NCI-H524 (cell line): ENCODE measurements around the gene ZC3H7A.
A peak's percentile ranks its signal among the peaks of the same experiment; 100 is the strongest.
"Not testable (repeated sequence)": the region's sequence is repeated elsewhere in the genome, so short reads cannot be mapped to it uniquely, and the experiment has no call there.

Experiments
- DNase-seq, 2 experiments: peaks; one replicate each; lab custom pipeline; 2025; lab: John Stamatoyannopoulos, UW

ZC3H7A gene, protein sequence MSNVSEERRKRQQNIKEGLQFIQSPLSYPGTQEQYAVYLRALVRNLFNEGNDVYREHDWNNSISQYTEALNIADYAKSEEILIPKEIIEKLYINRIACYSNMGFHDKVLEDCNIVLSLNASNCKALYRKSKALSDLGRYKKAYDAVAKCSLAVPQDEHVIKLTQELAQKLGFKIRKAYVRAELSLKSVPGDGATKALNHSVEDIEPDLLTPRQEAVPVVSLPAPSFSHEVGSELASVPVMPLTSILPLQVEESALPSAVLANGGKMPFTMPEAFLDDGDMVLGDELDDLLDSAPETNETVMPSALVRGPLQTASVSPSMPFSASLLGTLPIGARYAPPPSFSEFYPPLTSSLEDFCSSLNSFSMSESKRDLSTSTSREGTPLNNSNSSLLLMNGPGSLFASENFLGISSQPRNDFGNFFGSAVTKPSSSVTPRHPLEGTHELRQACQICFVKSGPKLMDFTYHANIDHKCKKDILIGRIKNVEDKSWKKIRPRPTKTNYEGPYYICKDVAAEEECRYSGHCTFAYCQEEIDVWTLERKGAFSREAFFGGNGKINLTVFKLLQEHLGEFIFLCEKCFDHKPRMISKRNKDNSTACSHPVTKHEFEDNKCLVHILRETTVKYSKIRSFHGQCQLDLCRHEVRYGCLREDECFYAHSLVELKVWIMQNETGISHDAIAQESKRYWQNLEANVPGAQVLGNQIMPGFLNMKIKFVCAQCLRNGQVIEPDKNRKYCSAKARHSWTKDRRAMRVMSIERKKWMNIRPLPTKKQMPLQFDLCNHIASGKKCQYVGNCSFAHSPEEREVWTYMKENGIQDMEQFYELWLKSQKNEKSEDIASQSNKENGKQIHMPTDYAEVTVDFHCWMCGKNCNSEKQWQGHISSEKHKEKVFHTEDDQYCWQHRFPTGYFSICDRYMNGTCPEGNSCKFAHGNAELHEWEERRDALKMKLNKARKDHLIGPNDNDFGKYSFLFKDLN

DNA sequence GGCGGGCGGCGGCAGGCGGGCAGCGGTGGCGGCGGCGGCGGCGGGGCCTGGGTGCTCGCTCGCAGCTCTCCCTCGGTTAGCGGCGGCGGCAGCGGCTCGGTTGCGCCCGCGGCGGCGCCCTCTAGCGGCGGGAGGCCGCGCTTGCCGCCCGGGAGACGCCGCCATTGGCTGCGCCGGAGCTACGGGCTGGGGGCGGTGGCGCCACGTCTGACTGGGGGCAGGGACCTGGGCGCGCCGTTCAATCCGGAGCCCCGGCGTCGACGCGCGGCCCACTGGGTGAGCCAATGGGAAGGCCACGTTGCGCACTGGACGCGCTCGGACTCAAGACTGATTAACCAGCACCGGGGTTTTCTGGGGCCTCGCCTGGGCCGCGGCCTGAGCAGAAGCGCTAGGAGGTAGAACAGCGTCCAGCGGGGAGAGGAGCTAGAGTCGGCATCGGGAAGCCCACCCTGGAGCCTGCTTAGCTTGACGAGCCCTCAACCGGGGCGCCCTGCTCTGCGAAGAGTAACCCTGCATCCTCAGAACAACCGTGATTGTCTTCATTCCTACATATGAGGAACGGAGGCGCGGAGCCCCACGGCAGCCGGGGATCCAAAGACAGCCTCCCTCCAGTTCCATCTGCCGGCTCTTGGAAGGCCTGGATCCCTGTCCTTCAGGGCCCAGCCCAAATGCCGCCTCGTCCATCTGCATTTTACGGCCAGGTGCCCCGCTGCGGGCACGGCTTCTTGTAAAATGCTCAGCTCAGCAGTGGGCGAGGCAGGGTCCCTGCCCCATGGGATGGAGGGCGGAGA, at the start of gene ZC3H7A:
TSS of gene ZC3H7A (minus strand) at position 93 of the 791 bp plus-strand sequence. CDS start 14,904 bp downstream, outside the sequence.
- DNase-seq = peak; percentile 94 to 97

DNA sequence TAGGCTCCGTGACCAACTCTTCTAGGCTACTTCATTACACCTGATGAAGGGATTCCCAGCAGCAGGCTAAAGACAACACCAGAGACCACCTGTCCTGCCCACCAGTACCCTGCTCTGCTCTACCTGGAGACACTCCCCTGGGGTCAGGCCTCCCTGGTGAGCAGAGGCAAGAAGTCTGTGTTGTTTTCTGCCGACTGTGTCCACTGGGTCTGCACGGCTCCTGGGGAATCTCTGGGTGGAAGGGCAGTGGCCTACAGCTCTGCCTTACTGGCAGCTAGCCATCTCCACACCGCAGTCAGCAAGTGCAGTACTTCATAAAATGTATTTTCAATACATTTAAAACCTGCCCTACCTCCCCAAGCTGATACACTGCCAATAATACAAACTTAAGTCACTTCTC, 47.4 kb upstream of the ZC3H7A start:
- no peak for DNase-seq

DNA sequence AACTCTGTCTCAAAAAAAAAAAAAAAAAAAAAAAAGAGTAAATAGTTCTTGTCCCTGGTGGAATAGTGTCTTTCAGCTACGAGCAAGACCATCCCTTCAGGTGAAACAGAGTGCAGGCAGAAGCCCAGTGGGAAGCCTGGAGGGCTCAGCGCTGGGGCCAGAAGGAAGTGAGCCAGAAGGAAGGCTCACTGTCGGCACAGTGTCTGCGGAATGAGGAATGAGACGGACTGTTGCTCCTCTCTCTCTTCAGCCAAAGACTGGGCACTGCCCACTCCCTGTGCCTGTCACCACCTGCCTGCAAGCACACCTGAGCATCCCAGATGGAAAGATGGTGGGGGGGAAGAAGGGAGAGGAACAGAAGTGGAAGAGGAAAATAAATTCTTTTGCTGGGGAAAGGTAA, 46.8 kb upstream of the ZC3H7A start:
- no peak for DNase-seq

DNA sequence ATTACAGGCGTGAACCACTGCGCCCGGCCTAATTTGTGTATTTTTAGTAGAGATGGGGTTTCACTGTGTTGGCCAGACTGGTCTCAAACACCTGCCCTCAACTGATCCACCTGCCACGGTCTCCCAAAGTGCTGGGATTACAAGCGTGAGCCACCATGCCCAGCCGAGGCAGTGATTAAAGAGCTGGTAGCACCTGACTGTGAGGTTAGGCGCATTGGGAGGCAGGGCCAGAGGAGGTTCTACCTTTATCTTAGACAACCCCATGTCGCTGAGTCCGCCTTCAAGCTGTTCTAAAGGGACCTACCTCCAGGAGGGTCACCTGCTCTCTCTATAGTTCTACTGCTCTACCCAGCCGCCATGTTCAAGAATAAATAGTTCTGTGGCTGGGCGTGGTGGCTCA, 46.1 kb upstream of the ZC3H7A start:
- DNase-seq = no peak

DNA sequence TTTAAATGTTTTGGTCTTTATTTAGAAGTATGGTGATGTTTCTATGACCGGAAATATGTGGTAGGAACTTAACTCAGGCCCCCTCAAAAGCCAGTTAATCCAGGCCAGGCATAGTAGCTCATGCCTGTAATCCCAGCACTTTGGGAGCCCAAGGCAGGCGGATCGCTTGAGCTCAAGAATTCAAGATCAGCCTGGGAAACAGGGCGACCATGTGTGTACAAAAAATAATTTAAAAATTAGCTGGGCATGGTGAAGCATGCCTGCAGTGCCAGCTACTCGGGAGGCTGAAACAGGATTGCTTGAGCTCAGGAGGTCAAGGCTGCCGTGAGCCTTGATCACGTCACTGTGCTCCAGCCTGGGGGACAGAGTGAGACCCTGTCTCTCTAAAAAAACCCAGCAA, 44.0 kb upstream of the ZC3H7A start:
- no peak for DNase-seq

DNA sequence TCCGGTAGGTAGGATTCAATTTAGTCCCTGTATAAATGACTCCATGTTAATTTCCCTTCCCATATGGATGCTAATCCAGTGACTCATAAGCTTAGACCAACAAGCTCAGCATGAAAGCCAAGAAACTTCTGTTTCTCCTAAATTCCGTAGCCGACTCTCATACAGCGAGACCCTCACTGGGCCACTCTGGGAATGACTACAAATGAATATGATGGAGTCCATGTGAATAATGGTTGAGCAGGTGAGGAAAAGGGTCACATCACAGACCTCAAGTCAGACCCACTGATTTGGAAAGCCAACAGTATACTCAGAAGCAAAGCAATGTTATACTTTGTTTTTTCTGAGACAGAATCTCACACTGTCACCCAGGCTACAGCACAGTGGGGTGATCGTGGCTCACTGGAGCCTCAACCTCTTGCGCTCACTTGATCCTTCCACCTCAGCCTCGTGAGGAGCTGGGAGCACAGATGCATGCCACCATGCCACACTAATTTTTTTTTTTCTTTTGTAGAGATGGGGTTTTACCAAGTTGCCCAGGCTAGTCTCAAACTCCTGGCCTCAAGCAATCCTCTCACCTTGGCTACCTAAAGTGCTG, 39.7 kb upstream of the ZC3H7A start:
- peak; percentile 43 to 75 for DNase-seq

DNA sequence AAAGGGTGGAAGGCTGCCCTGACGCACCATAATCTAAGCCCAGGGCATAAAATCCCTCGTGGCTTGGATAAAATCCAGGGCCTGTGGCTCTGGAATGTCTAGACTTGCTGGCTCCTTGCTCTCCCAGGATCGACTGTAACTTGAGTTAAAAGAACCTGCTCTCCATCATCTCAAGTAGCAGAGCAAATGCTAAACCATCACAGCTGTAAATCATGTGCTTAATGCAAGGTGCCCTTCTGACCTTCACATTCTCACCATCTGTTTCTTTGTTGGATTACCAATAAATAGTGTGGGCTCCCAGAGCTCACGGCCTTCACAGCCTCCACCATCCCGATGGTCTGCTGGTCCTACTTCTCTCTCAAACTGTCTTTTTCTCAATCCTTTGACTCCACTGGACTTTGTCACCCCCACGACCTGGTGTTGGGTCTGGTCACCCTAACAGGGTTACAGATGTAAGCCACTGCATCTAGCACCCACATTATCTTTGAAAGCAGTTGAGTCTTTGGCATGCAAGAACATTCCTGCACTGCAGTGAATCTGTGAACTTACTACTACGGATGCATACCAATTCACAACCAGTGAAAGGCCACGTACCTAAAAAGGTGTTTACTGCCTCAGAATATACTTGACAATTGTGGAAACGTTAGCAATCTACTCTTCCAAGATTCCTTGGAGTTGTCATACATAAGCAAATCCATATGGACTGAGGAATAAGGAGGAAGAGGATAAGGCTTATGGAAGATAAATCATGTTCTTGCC, 39.0 kb upstream of the ZC3H7A start:
- DNase-seq = peak; percentile 92 to 97

DNA sequence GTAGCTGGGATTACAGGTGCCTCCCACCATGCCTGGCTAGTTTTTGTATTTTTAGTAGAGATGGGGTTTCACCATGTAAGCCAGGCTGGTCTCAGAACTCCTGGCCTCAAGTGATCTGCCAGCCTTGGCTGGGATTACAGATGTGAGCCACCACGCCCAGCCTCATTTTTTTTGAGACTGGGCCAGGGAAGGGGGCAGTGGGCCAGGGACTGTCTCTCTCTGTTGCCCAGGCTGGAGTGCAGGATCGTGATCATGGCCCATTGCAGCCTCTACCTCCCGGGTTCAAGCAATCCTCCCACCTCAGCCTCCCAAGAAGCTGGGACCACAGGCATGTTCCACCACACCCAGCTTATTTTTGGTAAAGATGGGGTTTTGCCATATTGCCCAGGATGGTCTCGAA, 38.3 kb upstream of the ZC3H7A start:
- DNase-seq = no peak

DNA sequence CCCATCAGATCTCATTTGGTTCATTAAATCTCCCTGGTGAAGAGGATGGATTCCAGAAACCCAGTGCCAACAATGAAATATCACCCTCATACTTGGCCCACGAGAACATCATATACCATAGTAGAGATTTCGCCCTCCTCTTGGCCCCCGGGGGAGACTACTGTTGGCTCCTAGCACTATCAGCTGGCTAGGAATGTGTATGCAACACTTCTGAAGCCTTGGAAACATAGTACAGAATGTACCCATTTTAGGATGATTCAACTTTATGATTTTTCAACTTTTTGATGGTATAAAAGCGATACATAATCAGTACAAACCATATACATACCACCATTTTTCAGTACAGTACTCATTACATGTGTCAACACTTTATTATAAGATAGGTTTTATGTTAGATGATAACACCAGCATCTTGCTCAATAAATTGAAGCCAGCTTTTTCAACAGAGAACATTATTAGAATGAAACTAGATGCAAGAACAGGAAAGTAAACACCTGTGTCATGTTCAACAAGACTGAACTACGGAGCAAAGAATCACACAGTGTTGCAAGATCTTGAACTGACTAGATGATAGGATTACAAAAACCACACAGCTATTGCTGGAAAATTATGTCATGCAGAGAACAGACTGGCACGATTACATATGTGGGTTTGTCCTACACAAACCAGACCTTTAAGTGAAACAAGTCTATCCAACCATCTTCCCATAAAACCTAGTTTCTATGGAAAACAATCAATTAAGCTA, 37.1 kb upstream of the ZC3H7A start:
- no peak for DNase-seq

DNA sequence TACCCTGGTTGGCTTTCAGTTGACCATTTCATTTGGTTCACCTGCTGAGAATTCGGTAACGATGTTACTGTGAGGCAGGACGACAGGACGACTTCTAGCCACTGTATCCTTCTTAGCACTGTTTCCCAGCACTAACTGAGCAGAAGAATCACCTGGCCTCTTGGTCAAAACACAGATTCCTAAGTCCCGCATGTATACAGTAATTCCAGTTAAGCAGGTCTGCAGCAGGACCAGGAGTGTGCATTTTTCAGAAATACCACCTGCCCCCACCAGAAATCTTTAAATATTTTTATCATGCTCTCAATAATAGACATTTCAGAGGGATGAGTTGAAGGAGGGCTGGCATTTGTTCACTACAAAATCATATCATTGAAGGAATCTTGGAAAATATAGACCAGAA, 31.6 kb upstream of the ZC3H7A start:
- DNase-seq = no peak

DNA sequence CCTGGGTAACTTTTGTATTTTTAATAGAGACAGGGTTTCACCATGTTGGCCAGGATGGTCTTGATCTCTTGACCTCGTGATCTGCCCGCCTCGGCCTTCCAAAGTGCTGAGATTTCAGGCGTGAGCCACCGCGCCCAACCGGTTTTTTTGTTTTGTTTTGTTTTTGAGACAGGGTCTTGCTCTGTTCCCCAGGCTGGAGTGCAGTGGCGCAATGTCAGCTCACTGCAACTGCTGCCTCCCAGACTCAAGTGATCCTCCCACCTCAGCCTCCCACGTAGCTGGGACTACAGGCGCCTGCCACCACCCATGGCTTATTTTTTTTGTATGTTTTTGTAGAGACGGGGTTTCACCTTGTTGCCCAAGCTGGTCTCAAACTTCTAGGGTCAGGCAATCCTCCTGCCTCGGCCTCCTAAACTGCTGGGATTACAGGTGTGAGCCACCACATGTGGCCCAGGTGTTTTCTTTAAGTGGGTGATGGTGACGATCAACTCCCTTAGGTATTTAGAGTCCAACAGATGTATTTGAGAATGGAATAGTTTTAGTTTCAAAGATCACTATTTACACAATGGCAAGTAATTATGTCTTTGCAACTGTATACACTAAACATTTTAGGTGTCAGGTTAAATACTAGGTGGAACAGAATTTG, 28.6 kb upstream of the ZC3H7A start:
- not testable (repeated sequence) for DNase-seq

DNA sequence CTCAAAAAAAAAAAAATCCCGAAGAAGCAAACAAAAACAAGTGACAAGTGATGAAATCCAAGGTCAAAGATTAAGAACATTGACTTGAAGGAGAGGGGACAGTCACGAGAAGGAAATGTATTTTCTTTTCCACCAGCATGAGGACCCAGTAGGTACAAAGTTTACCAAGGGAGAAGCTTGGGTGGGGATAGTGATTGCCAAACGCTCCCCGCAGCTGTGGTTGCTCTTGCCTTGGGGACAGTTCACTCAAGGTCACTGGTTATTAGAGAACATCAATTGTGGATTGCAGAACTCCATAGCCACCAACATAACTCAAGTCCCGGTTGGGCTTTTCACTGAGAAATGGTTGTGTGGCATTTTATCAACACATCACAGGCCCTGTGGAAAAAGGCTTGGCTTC, 27.3 kb upstream of the ZC3H7A start:
- DNase-seq = no peak

DNA sequence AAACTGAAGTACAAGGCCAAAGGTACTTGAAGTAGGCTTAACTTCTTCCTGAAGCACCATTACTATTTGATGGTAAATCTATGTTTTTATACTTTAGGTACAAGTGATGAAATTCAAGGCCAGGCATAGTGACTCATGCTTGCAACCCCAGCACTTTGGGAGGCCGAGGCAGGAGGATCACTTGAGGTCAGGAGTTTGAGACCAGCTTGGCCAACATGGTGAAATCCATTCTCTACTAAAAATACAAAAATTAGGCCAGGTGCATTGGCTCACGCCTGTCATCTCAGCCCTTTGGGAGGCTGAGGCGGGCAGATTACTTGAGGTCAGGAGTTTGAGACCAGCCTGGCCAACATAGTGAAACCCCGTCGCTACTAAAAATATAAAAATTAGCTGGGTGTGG, 26.6 kb upstream of the ZC3H7A start:
- not testable (repeated sequence) for DNase-seq

DNA sequence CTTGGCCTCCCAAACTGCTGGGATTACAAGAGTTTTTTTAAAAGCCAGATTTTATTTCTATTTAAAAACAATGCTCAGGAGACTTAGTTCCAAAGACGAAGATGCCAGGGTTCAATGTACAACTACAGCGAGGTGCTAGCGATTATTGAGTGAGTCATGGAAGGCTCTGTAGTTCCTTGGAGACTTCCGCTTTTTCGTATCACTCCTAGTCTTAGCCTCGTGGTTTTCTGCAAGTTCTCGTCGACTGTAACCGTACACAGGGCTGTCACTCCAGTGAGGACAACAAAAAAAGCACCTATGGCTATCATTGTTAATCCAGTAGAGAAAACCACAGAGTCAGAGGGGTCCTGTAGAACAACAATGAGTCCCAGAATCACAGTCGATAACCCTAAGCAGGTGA, 22.7 kb upstream of the ZC3H7A start:
- no peak for DNase-seq

DNA sequence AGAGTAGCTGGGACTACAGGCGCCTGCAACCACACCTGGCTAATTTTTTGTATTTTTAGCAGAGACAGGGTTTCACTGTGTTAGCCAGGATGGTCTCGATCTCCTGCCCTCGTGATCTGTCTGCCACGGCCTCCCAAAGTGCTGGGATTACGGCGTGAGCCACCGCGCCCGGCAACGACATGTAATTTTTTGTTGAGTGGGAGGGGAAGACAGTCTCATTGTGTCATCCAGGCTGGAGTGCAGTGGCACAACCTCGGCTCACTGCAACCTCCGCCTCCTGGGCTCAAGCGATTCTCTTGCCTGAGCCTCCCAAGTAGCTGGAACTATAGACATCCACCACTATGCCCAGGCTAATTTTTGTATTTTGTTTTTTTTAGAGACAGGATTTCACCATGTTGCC, 21.9 kb upstream of the ZC3H7A start:
- DNase-seq = not testable (repeated sequence)

DNA sequence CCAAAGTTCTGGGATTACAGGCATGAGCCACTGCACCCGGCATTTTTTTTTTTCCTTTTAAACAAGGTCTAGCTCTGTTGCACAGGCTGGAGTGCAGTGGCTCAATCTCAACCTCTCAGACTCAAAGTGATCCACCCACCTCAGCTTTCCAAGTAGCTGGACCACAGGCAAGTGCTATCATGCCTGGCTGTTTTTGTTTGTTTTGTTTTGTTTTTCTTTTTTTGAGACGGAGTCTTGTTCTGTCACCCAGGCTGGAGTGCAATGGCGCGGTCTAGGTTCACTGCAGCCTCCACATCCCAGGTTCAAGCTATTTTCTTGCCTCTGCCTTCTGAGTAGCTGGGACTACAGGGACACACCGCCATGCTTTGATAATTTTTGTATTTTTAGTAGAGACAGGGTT, 19.1 kb upstream of the ZC3H7A start:
- DNase-seq = no peak

DNA sequence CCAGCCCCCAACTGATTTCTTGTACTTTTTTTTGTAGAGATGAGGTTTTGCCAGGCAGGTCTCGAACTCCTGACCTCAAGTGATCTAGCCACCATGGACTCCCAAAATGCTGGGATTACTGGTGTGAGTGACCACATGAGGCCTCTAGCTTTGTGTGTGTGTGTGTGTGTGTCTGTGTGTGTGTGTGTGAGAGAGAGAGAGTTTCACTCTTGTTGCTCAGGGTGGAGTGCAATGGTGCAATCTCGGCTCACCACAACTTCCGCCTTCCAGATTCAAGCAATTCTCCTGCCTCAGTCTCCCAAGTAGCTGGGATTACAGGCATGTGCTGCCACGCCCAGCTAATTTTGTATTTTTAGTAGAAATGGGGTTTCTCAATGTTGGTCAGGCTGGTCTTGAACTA, 17.7 kb upstream of the ZC3H7A start:
- not testable (repeated sequence) for DNase-seq

DNA sequence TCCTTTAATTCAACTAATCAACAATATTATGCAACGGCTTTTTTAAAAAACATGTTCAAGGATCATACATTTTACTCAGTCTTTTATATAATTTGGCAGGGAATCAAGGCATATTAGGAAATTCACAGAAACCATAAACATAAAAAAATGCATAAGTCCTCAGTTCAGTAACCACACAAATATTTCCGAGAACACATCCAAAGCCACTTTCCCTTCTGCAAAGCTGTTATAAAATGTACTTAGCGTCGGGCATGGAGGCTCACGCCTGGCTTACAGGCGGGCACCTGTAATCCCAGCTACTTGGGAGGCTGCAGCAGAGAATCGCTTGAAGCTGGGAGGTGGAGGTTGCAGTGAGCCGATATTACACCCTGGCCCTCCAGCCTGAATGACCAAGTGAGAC, 9.7 kb upstream of the ZC3H7A start:
- no peak for DNase-seq

DNA sequence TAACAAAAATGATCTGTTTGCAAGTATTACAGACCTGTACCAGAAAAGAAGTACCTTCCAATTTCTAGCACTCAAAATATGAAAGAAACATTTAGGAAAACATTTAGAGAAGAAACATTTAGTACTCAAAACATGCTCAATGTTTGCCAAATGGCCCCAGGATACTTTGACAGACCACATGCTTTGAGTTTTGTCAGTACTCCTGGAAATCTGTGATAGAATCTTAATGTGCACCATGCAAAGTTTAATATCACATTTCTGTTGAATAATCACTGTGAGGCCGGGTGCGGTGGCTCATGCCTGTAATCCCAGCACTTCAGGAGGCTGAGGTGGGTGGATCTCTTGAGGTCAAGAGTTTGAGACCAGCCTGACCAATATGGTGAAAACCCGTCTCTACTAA, 8.5 kb upstream of the ZC3H7A start:
- no peak for DNase-seq
